Kidney (tissue), 14 donors: ENCODE measurements around the gene ZNF423. TPM values are rescaled to one million over a fixed set of nuclear protein-coding genes. Genes with fewer than 3 reads are reported as not detected.
"Not testable (repeated sequence)": the region's sequence is repeated elsewhere in the genome, so short reads cannot be mapped to it uniquely, and the experiment has no call there.

Experiments
- DNase-seq, 5 donors: peaks; one replicate each; pipeline ENCODE4 v3.0.0-alpha.2; 2013 to 2020
- FAIRE-seq: peaks from 2 replicates; lab custom pipeline; 2012; peaks lifted over from hg19 to GRCh38; lab: Jason Lieb, UNC
- H3K27ac ChIP-seq, 2 donors: one replicate each; pipeline ENCODE4 v1.7.0; 2013; ENCODE audit warnings: low read depth in 2 of 2, low read length in 2 of 2, inconsistent platforms in 1 of 2
- H3K27me3 ChIP-seq: one replicate; pipeline ENCODE4 v1.7.1; 2013; ENCODE audit warnings: low read length, inconsistent platforms; ENCODE audit not compliant: control insufficient read depth, insufficient read depth
- H3K36me3 ChIP-seq, 3 donors: one replicate each; pipeline versions ENCODE4 v1.7.0 to v1.7.1; 2013; ENCODE audit warnings: low read length in 3 of 3, control low read depth in 1 of 3, inconsistent platforms in 1 of 3; ENCODE audit not compliant: insufficient read depth in 3 of 3, control insufficient read depth in 2 of 3
- H3K4me1 ChIP-seq, 3 donors: one replicate each; pipeline versions ENCODE4 v1.7.0 to v1.7.1; 2013; ENCODE audit warnings: low read length in 3 of 3, inconsistent platforms in 1 of 3, low read depth in 1 of 3; ENCODE audit not compliant: control insufficient read depth in 2 of 3, insufficient read depth in 2 of 3
- H3K4me3 ChIP-seq, 3 donors: one replicate each; pipeline versions ENCODE4 v1.7.0 to v1.8.1; 2013; ENCODE audit warnings: low read length in 3 of 3, control low read depth in 1 of 3, inconsistent platforms in 1 of 3
- H3K9ac ChIP-seq, 3 donors: one replicate each; pipeline versions ENCODE4 v1.7.0 to v1.7.1; 2013; ENCODE audit warnings: low read length in 3 of 3, control low read depth in 1 of 3, inconsistent platforms in 1 of 3
- H3K9me3 ChIP-seq, 3 donors: one replicate each; pipeline versions ENCODE4 v1.7.0 to v1.7.1; 2013; ENCODE audit warnings: low read length in 3 of 3, control low read depth in 1 of 3, inconsistent platforms in 1 of 3; ENCODE audit not compliant: control insufficient read depth in 2 of 3, insufficient read depth in 1 of 3
- intact Hi-C: fragments of 100-400 bp; cut with DNase I; formaldehyde crosslinking; loops from one replicate; pipeline ENCODE4 v1.11.1; 2022
- polyA plus RNA-seq: library from polyadenylated mRNA; stranded (reverse); fragments of 350-450 nt; fragmentation: Illumina TruSeq; extraction: RNeasy Lipid Tissue Mini Kit (QIAGEN cat#74804); gene quantifications from one replicate; pipeline ENCODE4 v1.2.3, GENCODE V29; 2014; ENCODE audit warnings: low read depth, low replicate concordance; ENCODE audit not compliant: insufficient read depth
- total RNA-seq: library from RNA; stranded (reverse); fragmentation: NEBNext Ultra II Directional; extraction: Animal tissue kit (Norgen Biotek cat#: 25700); gene quantifications from one replicate; pipeline ENCODE4 v1.2.1, GENCODE V29; 2021
- TF ChIP-seq, protein P1 (sequence below): IDR thresholded peaks from 3 replicates; pipeline ENCODE4 v1.5.1; 2012; ENCODE audit warnings: mild to moderate bottlenecking, moderate library complexity, borderline replicate concordance; ENCODE audit not compliant: insufficient read depth; ENCODE audit errors: extremely low read depth
- donor health status: control.
- donor health status: control.
- donor health status: control.
- donor health status: control.
- donor health status: control.
- donor health status: DM: yes; HTN: yes; CAD: no.
- donor health status: Normal renal cell carcinoma (clear cell type).

The ZNF423 gene
- total and polyA plus RNA-seq, 2 donors from 2014 or later, result 2.0 to 8.4 TPM

DNA sequence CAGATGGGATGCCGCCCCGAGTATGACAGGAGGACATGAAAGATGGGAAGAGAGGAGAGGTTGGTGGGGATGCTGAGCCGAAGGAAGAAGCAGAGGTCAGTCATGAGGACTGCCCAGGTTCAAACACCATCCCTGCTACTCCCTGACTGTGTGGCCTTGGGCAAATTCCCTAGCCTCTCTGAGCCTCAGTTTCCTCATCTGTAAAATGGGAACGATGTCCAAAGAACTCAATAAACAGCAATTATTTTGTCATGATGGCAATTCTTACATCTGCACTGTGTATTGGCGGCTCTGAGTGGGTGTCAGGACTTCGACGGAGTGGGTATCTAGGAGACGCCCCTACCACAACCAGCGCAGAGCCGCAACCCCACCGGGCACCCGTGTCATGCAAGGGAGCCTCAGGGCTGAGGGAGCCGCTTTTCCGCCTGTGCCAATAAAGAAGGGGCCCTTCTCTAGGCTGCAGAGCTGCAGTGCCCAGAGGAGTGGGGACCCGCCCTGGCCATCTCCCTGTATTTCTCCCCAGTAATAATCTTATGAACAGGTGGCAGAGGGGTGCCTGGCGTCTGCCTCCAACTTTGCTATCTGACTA is 173.2 kb downstream of the ZNF423 start:
- FAIRE-seq (no peak), DNase-seq (no peak)
- Histone ChIP-seq H3K27ac (no peak overlapping the region), H3K9me3 (peaks cover 0 to 10% (median 0%) of the 10 kb centered on the region in 3 donors), H3K9ac (no peak overlapping the region), H3K36me3 (no peaks in the 10 kb centered on the region), H3K4me1 (no peaks in the 10 kb centered on the region), H3K4me3 (no peak overlapping the region), H3K27me3 (no peaks in the 10 kb centered on the region)
- TF ChIP-seq, protein P1, sequence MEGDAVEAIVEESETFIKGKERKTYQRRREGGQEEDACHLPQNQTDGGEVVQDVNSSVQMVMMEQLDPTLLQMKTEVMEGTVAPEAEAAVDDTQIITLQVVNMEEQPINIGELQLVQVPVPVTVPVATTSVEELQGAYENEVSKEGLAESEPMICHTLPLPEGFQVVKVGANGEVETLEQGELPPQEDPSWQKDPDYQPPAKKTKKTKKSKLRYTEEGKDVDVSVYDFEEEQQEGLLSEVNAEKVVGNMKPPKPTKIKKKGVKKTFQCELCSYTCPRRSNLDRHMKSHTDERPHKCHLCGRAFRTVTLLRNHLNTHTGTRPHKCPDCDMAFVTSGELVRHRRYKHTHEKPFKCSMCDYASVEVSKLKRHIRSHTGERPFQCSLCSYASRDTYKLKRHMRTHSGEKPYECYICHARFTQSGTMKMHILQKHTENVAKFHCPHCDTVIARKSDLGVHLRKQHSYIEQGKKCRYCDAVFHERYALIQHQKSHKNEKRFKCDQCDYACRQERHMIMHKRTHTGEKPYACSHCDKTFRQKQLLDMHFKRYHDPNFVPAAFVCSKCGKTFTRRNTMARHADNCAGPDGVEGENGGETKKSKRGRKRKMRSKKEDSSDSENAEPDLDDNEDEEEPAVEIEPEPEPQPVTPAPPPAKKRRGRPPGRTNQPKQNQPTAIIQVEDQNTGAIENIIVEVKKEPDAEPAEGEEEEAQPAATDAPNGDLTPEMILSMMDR, result no peak
- intact Hi-C loops, result no loop called here

DNA sequence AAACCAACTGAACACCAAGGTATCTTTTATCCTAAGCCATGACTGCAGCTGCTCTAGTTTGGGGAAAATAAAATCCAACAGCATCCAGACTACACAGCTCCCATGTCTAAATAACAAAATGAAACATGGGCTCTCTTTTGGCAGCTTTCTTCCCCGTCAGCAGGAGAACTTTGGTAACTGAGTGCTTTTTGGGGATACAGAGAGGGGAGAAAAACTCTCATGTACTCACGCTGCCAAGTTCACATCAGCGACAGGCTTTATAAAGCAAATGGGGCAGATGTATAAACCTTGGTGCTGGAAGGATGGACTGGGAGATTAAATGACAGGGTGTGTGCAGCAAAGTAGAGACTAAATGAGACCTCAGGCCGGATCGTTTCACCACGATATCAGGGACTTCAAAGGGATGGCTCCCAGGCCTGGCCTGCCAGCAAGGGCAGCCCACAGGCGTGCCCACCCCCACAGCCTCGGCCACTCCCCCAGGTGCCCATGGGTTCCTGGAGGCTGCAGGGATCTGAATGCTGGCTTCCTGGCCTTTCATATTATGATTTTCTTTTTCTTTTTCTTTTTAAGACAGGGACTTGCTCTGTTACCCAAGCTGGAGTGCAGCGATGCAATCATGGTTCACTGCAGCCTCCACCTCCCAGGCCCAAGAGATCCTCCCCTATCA is 174.6 kb downstream of the ZNF423 start:
- Histone ChIP-seq H3K4me3 (no peak overlapping the region), H3K36me3 (no peaks in the 10 kb centered on the region), H3K4me1 (no peaks in the 10 kb centered on the region), H3K9me3 (peaks cover 0 to 10% (median 0%) of the 10 kb centered on the region in 3 donors), H3K27ac (no peak overlapping the region), H3K27me3 (no peaks in the 10 kb centered on the region), H3K9ac (no peak overlapping the region)
- no peak for FAIRE-seq
- TF ChIP-seq, protein P1, result no peak
- peak in 3 of 5 donors; percentile 36 to 49 (median 38) for DNase-seq
- intact Hi-C loops, result no loop called here

DNA sequence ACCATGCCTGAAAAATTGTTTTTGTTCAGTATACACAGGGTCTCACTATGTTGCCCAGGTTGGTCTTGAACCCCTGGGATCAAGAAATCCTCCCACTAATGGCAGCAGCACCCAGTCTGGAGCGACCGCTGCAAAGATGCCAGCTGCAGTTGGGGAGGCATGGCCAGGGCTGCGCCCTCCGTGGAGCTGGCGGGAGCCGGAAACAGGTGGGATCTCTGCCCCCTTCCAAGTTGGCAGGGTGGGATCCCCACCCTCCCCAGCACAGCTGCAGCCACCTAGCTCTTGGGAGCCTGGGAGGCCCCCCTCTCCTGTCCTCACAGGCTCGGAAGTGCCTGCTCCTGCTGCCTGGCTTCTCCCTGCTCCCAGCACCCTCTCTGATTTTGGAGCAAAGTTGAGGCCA is 176.8 kb downstream of the ZNF423 start:
- Histone ChIP-seq H3K9ac (no peak overlapping the region), H3K9me3 (peaks cover 0 to 10% (median 0%) of the 10 kb centered on the region in 3 donors), H3K4me1 (no peaks in the 10 kb centered on the region), H3K27ac (no peak overlapping the region), H3K36me3 (no peaks in the 10 kb centered on the region), H3K27me3 (no peaks in the 10 kb centered on the region), H3K4me3 (no peak overlapping the region)
- intact Hi-C loops, result no loop called here
- TF ChIP-seq, protein P1, result no peak
- no peak for DNase-seq
- no peak for FAIRE-seq

DNA sequence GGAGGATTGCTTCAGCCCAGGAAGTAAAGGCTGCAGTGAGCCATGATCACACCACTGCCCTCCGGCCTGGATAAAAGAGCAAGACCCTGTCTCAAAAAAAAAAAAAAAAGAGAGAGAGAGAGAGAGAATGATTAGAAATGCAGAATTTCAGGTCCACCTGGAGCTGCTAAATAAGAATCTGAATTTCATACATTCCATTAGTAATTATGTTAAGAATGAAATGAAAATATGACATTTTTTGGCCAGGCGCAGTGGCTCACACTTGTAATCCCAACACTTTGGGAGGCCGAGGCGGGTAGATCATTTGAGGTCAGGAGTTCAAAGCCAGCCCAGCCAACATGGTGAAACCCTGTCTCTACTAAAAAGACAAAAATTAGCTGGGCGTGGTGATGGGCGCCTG is 178.3 kb downstream of the ZNF423 start:
- H3K4me1 ChIP-seq, H3K9me3 ChIP-seq, DNase-seq, intact Hi-C loops, H3K27ac ChIP-seq, FAIRE-seq, H3K27me3 ChIP-seq, H3K4me3 ChIP-seq, H3K36me3 ChIP-seq, H3K9ac ChIP-seq: not testable (repeated sequence)
